GM19193 (cell line): Measurements from ENCODE around the gene CHRM4.

Experiments used
- POLR2A ChIP-seq: IDR thresholded peaks from 4 replicates; pipeline ENCODE4 v1.6.1; 2011; ENCODE audit not compliant: insufficient read depth, insufficient read length; ENCODE audit errors: extremely low read depth

Gene CHRM4

DNA sequence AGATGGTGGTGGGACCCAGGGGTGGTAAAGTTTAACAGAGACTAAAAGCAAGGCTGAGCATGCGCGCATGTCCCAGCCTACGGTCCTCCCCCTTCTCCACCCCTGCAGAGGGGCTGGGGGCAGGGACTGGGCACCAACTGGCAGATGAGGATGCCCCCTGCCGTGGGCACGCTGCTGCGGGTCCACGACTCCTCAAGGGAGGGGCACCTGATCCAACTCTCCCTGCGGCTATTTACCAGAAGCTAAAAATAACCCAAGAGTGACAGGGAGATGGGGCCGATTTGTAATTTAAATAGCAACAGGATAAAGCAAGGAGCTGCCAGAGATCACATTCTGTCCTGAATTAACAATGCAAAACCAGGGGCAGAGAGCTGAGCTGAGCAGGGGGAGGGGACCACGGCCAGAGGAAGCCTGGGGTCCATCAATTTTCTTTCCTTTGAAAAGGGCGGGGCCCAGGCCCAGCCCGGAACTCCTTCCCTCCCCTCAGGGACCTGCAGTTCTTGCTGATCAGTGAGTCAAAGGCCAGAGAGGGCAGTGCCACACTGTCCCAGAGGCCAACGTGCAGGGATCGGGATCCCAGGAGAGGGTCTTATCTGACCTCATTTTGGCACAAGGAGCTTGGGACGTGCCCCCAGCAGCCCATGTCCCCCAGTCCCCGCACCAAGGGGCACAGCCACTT lies 52.4 kb downstream of the CHRM4 start:
- TF ChIP-seq POLR2A = no peak

DNA sequence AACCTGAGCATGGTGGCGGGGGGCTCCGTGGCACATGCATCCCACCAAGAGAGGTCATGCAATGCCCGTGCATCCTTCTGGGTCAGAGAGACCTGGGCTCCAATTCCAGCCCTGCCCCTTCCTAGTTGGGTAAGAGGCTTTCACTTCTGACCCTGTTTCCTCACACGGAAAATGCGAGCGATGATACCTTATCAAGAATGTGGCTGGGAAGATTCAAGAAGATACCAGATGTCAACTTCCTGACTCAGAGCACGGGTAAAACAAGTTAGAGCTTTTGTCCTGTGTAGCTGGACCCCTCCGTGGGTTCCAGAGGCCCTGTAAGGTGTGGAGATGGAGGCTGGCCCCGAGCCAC lies 53.0 kb downstream of the CHRM4 start:
- no peak for TF ChIP-seq POLR2A

DNA sequence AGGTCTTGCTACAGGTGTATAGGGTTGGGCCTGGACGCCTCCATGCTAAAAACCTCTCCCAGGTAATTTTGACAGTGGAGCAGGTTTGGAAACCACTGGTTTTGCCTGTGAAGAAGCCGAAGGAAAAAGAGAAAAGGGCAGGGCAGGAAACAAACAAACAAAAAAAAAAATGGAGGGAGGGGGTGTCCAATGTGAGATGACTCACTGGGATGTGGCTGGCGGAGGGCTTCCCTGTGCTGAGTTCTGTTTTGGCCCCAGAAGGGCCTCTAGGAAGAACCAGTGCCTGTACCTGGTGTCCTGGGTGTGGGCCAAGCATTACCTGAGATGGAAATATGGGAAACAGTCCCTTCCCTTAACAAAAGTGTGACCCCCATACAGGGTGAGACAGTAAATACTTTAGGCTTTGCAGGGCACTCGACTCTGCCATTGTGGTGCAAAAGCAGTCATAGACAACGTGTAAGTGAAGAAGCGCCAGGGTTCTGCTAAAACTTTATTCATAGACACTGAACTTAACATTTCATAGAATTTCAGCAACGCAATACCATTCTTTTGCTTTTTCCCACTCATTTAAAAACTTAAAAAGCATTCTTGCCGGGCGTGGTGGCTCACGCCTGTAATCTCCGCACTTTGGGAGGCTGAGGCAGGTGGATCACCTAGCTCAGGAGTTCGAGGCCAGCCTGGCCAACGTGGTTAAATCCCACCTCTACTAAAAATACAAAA lies 53.8 kb downstream of the CHRM4 start:
- no peak for TF ChIP-seq POLR2A

DNA sequence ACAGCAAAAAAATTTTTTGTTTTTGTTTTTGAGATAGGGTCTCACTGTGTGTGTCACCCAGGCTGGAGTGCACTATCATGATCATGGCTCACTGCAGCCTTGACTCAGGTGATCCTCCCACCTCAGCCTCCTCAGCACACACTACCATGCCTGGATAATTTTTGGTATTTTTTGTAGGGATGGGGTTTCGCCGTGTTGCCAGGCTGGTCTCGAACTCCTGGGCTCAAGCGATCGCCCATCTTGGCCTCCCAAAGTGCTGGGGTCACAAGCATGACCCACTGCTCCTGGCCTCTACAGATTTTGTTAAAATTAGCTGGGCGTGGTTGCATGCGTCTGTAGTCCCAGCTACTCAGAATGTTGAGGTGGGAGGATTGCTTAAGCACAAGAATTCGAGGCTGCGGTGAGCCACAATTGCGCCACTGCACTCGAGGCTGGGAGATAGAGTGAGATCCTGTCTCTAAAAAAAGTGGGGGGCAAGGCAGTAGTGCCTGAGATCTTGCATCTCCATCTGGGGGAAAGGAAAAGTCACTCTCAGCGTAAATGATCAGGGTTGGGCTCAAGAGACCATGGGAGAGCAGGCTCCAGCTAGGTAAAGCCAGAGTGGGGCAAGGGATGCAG lies 54.9 kb downstream of the CHRM4 start:
- TF ChIP-seq POLR2A = no peak

DNA sequence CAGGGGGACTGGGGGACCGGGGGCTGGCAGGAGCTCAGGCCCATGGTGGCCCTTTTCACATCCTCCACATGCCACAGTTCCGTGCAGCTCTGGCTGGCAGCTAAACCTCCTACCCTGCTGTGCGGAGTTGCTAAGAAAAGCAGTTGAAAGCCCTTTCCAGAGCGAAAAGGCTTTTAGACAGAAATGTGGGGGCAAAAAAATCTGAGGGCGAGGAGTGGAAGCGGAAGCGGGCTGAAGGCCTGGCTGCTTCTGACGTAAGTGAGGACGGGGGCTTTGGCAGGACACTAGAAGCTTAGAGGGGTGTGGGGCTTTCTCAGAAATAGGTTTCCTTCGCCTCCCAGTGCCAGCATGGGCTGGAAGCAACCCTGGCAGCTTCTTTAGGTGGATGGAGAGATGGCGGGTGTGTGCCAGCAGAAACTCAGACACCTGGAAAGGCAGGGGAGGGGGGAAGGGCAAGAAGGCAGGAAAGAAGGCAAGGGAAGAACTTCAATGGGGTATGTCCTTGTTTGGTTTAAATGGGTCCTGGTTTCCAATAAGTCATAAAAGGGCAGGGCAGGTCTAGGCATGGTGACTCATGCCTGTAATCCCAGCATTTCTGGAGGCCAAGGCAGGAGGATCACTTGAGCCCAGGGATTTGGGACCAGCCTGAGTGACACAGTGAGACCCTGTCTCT lies 55.5 kb downstream of the CHRM4 start:
- TF ChIP-seq POLR2A = no peak

DNA sequence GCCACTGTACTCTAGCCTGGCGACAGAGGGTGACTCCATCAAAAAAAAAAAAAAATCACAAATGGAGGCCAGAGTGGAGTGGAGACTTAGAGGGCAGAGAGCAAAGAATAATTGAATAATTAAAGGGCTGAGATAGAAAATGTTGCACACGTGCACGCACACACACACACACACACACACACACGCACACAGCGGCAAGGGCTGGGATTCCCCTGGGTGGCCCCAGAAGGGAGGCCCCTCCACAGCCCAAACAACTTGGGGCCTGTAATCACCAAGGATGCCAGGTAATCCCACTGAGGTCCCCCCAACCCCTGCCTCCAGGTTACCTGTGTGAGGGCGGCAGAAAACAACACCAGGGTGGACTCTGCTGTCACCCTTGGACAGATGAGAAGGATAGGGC lies 56.3 kb downstream of the CHRM4 start:
- TF ChIP-seq POLR2A = no peak

DNA sequence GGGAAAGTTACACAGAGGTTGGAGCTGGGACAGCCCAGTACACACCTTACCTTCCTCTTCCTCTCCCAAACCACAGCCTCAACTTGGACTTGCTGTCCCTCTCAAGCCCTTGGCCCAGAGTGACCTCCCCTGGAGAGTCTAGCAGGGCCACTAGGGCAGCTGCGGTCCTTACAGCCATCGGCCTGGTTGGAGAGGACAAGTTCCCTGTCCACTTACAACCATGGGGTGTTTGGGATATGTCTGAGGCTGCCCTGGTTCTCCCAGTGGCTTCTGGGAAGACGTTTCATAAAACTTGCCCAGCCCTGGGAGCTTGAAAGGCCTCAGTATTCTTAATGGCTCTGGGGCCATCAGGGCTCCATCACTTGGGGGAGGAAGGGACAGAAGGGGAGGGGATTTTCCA lies 57.4 kb downstream of the CHRM4 start:
- no peak for TF ChIP-seq POLR2A
